ENCODE results near the gene C11orf91. TPM values are rescaled to one million over a fixed set of nuclear protein-coding genes. Genes with fewer than 3 reads are reported as not detected.

The C11orf91 gene
- total and polyA plus RNA-seq, 2 donors (not counting 1 experiment from before 2014, with no cell fraction given), result 0.12 TPM; not detected in 1

GRCh38 chr11:33696931-33697638 is 3.5 kb downstream of the C11orf91 start:
- Histone ChIP-seq H2AFZ (ENCODE audit: low read length) (no peak overlapping the region), H3K27me3 (ENCODE audit: control insufficient read depth, insufficient read depth, low read length) (no peaks in the 10 kb centered on the region), H3K4me1 (ENCODE audit: control insufficient read depth, extremely low read depth, insufficient read depth, low read length) (peaks cover 22% of the 10 kb centered on the region), H3K27ac (ENCODE audit: insufficient read depth, low read length) (no peak overlapping the region), H4K20me1 (ENCODE audit: control insufficient read depth, extremely low read depth, insufficient read depth, low read length) (no peaks in the 10 kb centered on the region), H3K9me3 (ENCODE audit: control insufficient read depth, insufficient read depth, low read depth, low read length) (no peaks in the 10 kb centered on the region), H3K36me3 (ENCODE audit: control insufficient read depth, insufficient read depth, low read length) (no peaks in the 10 kb centered on the region), H3K4me2 (ENCODE audit: extremely low read depth, insufficient read depth, low read length) (no peak overlapping the region), H3K79me2 (ENCODE audit: control insufficient read depth, insufficient read depth, low read length) (no peaks in the 10 kb centered on the region), H3K4me3 (replicated peaks in 1 of 4; ENCODE audit: control extremely low read depth in 1 of 4, insufficient read depth in 1 of 4, low read depth in 3 of 4, low read length in 4 of 4) (no peak overlapping the region), H3K9ac (ENCODE audit: insufficient read depth, low read length) (no peak overlapping the region)
- no peak for TF ChIP-seq CTCF (conservative IDR thresholded peaks at IDR 0.05 in 1 of 2, IDR thresholded peaks at IDR 0.05 in 1 of 2; ENCODE audit: low read depth in 1 of 2, low read length in 2 of 2)
- no peak for TF ChIP-seq EZH2 (IDR thresholded peaks at IDR 0.05; ENCODE audit: low read length, missing control alignments)
- no peak for DNase-seq (ENCODE audit: low read depth in 2 of 2)

GRCh38 chr11:33696411-33696810 is 4.2 kb downstream of the C11orf91 start:
- no peak for TF ChIP-seq EZH2 (IDR thresholded peaks at IDR 0.05; ENCODE audit: low read length, missing control alignments)
- no peak for TF ChIP-seq CTCF (conservative IDR thresholded peaks at IDR 0.05 in 1 of 2, IDR thresholded peaks at IDR 0.05 in 1 of 2; ENCODE audit: low read depth in 1 of 2, low read length in 2 of 2)
- Histone ChIP-seq H3K4me3 (replicated peaks in 1 of 4; ENCODE audit: control extremely low read depth in 1 of 4, insufficient read depth in 1 of 4, low read depth in 3 of 4, low read length in 4 of 4) (no peak overlapping the region), H3K4me1 (ENCODE audit: control insufficient read depth, extremely low read depth, insufficient read depth, low read length) (peaks cover 24% of the 10 kb centered on the region)

GRCh38 chr11:33695051-33695566 is 5.5 kb downstream of the C11orf91 start:
- H3K9ac ChIP-seq (ENCODE audit: insufficient read depth, low read length), result no peak overlapping the region
- no peaks in the 10 kb centered on the region for H3K9me3 ChIP-seq (ENCODE audit: control insufficient read depth, insufficient read depth, low read depth, low read length)
- H3K79me2 ChIP-seq (ENCODE audit: control insufficient read depth, insufficient read depth, low read length), result no peaks in the 10 kb centered on the region
- no peak overlapping the region for H3K4me3 ChIP-seq (replicated peaks in 1 of 4; ENCODE audit: control extremely low read depth in 1 of 4, insufficient read depth in 1 of 4, low read depth in 3 of 4, low read length in 4 of 4)
- no peaks in the 10 kb centered on the region for H3K36me3 ChIP-seq (ENCODE audit: control insufficient read depth, insufficient read depth, low read length)
- no peak overlapping the region for H3K27ac ChIP-seq (ENCODE audit: insufficient read depth, low read length)
- H3K4me1 ChIP-seq (ENCODE audit: control insufficient read depth, extremely low read depth, insufficient read depth, low read length), result peaks cover 27% of the 10 kb centered on the region
- DNase-seq (ENCODE audit: low read depth in 2 of 2), result no peak
- TF ChIP-seq EZH2 (IDR thresholded peaks at IDR 0.05; ENCODE audit: low read length, missing control alignments) (no peak), CTCF (conservative IDR thresholded peaks at IDR 0.05 in 1 of 2, IDR thresholded peaks at IDR 0.05 in 1 of 2; ENCODE audit: low read depth in 1 of 2, low read length in 2 of 2) (no peak)
- no peak overlapping the region for H3K4me2 ChIP-seq (ENCODE audit: extremely low read depth, insufficient read depth, low read length)
- no peaks in the 10 kb centered on the region for H4K20me1 ChIP-seq (ENCODE audit: control insufficient read depth, extremely low read depth, insufficient read depth, low read length)
- H2AFZ ChIP-seq (ENCODE audit: low read length), result no peak overlapping the region
- H3K27me3 ChIP-seq (ENCODE audit: control insufficient read depth, insufficient read depth, low read length), result no peaks in the 10 kb centered on the region

More at GRCh38 chr11:33696411-33696810, 4.2 kb downstream of the C11orf91 start:
- Histone ChIP-seq H3K9me3 (ENCODE audit: control insufficient read depth, insufficient read depth, low read depth, low read length) (no peaks in the 10 kb centered on the region), H2AFZ (ENCODE audit: low read length) (no peak overlapping the region), H3K27ac (ENCODE audit: insufficient read depth, low read length) (no peak overlapping the region), H4K20me1 (ENCODE audit: control insufficient read depth, extremely low read depth, insufficient read depth, low read length) (no peaks in the 10 kb centered on the region), H3K36me3 (ENCODE audit: control insufficient read depth, insufficient read depth, low read length) (no peaks in the 10 kb centered on the region), H3K4me2 (ENCODE audit: extremely low read depth, insufficient read depth, low read length) (no peak overlapping the region), H3K27me3 (ENCODE audit: control insufficient read depth, insufficient read depth, low read length) (no peaks in the 10 kb centered on the region), H3K9ac (ENCODE audit: insufficient read depth, low read length) (no peak overlapping the region), H3K79me2 (ENCODE audit: control insufficient read depth, insufficient read depth, low read length) (no peaks in the 10 kb centered on the region)
- DNase-seq (ENCODE audit: low read depth in 2 of 2), result no peak

Measured in fibroblast of lung (primary cell).